Gastroesophageal sphincter (tissue), 3 donors: ENCODE results near the gene ENTREP3.

Source experiments
- CTCF ChIP-seq, 4 experiments: fragments of 200-600 bp in 2 of 4; fragments of 450-650 bp in 2 of 4; sonication (generic) in 1 of 4; IDR thresholded peaks; one replicate each; pipeline ENCODE4 v1.5.1; 2017 to 2019; ENCODE audit warnings: antibody characterized with exemption in 4 of 4, mild to moderate bottlenecking in 2 of 4, moderate library complexity in 2 of 4
- EP300 ChIP-seq: sonication (generic); formaldehyde crosslinking; IDR thresholded peaks from one replicate; pipeline ENCODE4 v1.6.1; 2017; ENCODE audit warnings: antibody characterized with exemption, mild to moderate bottlenecking
- POLR2A ChIP-seq, 2 donors: fragments of 450-650 bp; IDR thresholded peaks; one replicate each; pipeline ENCODE4 v1.6.1; 2017; ENCODE audit warnings: antibody characterized with exemption in 2 of 2, mild to moderate bottlenecking in 2 of 2, moderate library complexity in 1 of 2
- POLR2AphosphoS5 ChIP-seq: sonication (generic); formaldehyde crosslinking; IDR thresholded peaks from one replicate; pipeline ENCODE4 v1.6.1; 2017; ENCODE audit warnings: antibody characterized with exemption

- TF ChIP-seq CTCF (IDR thresholded peaks at IDR 0.05): peak in 3 of 4 experiments; percentile 54 to 87 (median 72)
- TF ChIP-seq POLR2A (IDR thresholded peaks at IDR 0.05): no peak
- TF ChIP-seq POLR2AphosphoS5: peak; percentile 31
- TF ChIP-seq EP300: no peak
Observed at GRCh38 chr1:155277070-155277901, 22.0 kb upstream of the ENTREP3 start, which contains the start of gene HCN3.
